Common myeloid progenitor, CD34-positive (primary cell): ENCODE data around the gene KRT81.
A peak's percentile ranks its signal among the peaks of the same experiment; 100 is the strongest.
"Not testable (repeated sequence)": the region's sequence is repeated elsewhere in the genome, so short reads cannot be mapped to it uniquely, and the experiment has no call there.

Experiments used
- CTCF ChIA-PET: fragments of 350-600 bp; sonication (Branson Sonifier 250); formaldehyde crosslinking; loops from one replicate; lab custom pipeline; 2021; ENCODE audit warnings: antibody characterized with exemption; lab: Charles Lee
- POLR2A ChIA-PET: fragments of 350-600 bp; sonication (Branson Sonifier 250); formaldehyde crosslinking; loops from one replicate; lab custom pipeline; 2021; ENCODE audit warnings: antibody characterized with exemption; lab: Charles Lee
- DNase-seq, 3 donors: peaks; one replicate each; pipeline versions ENCODE4 v3.0.0 to v3.0.0-alpha.2; 2013
- H3K27ac ChIP-seq, 2 experiments: 1 replicate in 1 of 2; 2 replicates in 1 of 2; pipeline ENCODE4 v1.7.0; 2013; ENCODE audit warnings: inconsistent platforms in 2 of 2, low read length in 2 of 2, mild to moderate bottlenecking in 2 of 2, low read depth in 1 of 2, moderate library complexity in 1 of 2; ENCODE audit not compliant: severe bottlenecking in 2 of 2, insufficient read depth in 1 of 2, poor library complexity in 1 of 2
- H3K27me3 ChIP-seq, 5 experiments: replicated peaks in 2 of 5; 1 replicate in 3 of 5; 2 replicates in 2 of 5; pipeline versions ENCODE4 v1.6.1 to v1.7.0; 2013; ENCODE audit warnings: low read length in 4 of 5, mild to moderate bottlenecking in 2 of 5, moderate library complexity in 2 of 5, inconsistent platforms in 1 of 5; ENCODE audit not compliant: insufficient read depth in 5 of 5, control insufficient read depth in 4 of 5
- H3K36me3 ChIP-seq, 4 experiments: 1 replicate in 2 of 4; 2 replicates in 2 of 4; pipeline versions ENCODE4 v1.6.1 to v1.7.0; 2013; ENCODE audit warnings: low read length in 3 of 4, control low read depth in 1 of 4, mild to moderate bottlenecking in 1 of 4; ENCODE audit not compliant: control insufficient read depth in 4 of 4, insufficient read depth in 4 of 4
- H3K4me1 ChIP-seq, 4 experiments: 1 replicate in 3 of 4; 2 replicates in 1 of 4; pipeline versions ENCODE4 v1.6.1 to v1.7.1; 2013; ENCODE audit warnings: low read length in 3 of 4, mild to moderate bottlenecking in 3 of 4, control low read depth in 1 of 4, inconsistent platforms in 1 of 4, moderate library complexity in 1 of 4; ENCODE audit not compliant: control insufficient read depth in 4 of 4, insufficient read depth in 4 of 4; ENCODE audit errors: control extremely low read depth in 1 of 4
- H3K4me3 ChIP-seq, 7 experiments: 1 replicate in 4 of 7; 2 replicates in 3 of 7; pipeline versions ENCODE4 v1.5.1 to v1.7.0; 2013; ENCODE audit warnings: mild to moderate bottlenecking in 7 of 7, low read length in 6 of 7, moderate library complexity in 6 of 7, inconsistent platforms in 2 of 7, low read depth in 2 of 7, control low read depth in 1 of 7; ENCODE audit not compliant: insufficient read depth in 4 of 7, control insufficient read depth in 1 of 7; ENCODE audit errors: extremely low read depth in 1 of 7
- H3K9me3 ChIP-seq, 5 experiments: 1 replicate in 4 of 5; 2 replicates in 1 of 5; pipeline versions ENCODE4 v1.6.1 to v1.7.1; 2013; ENCODE audit warnings: low read length in 4 of 5, mild to moderate bottlenecking in 2 of 5, inconsistent platforms in 1 of 5, low read depth in 1 of 5, moderate library complexity in 1 of 5; ENCODE audit not compliant: control insufficient read depth in 4 of 5, insufficient read depth in 2 of 5; ENCODE audit errors: control extremely low read depth in 1 of 5
- WGBS: methylation state at CpG from one replicate; pipeline ENCODE4 v1.1.5; 2013; ENCODE audit not compliant: insufficient coverage; 5-methylcytosine and 5-hydroxymethylcytosine counted together

KRT81 gene

GRCh38 chr12:52308806-52309425 is 17.6 kb upstream of the KRT81 start:
- no peaks in the 10 kb centered on the region for H3K9me3 ChIP-seq
- H3K27me3 ChIP-seq, result peaks cover 3 to 60% (median 30%) of the 10 kb centered on the region in 5 experiments
- H3K36me3 ChIP-seq, result no peaks in the 10 kb centered on the region
- no peak overlapping the region for H3K27ac ChIP-seq
- ChIA-PET POLR2A (interaction anchor here (0.8 kb wide), 1 partner anchor 19 kb away, joined by 3 read pairs; no protein-coding TSS in a partner anchor), CTCF (interaction anchor here (0.9 to 10.0 kb wide), 11 partner anchors 14 to 152 kb away, joined by 3 to 151 read pairs (median 6); partner anchors contain the start of gene KRT83)
- no peak for DNase-seq
- peak overlapping the region in 4 of 7 experiments; percentile 38 to 76 (median 64) for H3K4me3 ChIP-seq
- peaks cover 0 to 24% (median 21%) of the 10 kb centered on the region in 4 experiments for H3K4me1 ChIP-seq
- WGBS, result 63% methylated on average over 15 of the region's 15 CpGs

GRCh38 chr12:52307836-52308805 is 16.8 kb upstream of the KRT81 start:
- Histone ChIP-seq H3K9me3 (no peaks in the 10 kb centered on the region), H3K27me3 (peaks cover 3 to 57% (median 30%) of the 10 kb centered on the region in 5 experiments), H3K36me3 (no peaks in the 10 kb centered on the region), H3K4me1 (peaks cover 0 to 24% (median 21%) of the 10 kb centered on the region in 4 experiments), H3K4me3 (peak overlapping the region in 5 of 7 experiments; percentile 38 to 76 (median 61)), H3K27ac (no peak overlapping the region)
- CTCF ChIA-PET, result interaction anchor here (0.7 to 10.0 kb wide), 20 partner anchors 8 to 164 kb away, joined by 3 to 151 read pairs (median 6); partner anchors contain the start of gene KRT83
- DNase-seq, result peak; percentile 50 to 80 (median 71)
- POLR2A ChIA-PET, result interaction anchor here (0.8 kb wide), 1 partner anchor 20 kb away, joined by 3 read pairs; no protein-coding TSS in a partner anchor
- WGBS, result 10% methylated on average over 63 of the region's 71 CpGs

GRCh38 chr12:52306731-52307130 is 15.4 kb upstream of the KRT81 start:
- peaks cover 0 to 24% (median 21%) of the 10 kb centered on the region in 4 experiments for H3K4me1 ChIP-seq
- H3K36me3 ChIP-seq, result no peaks in the 10 kb centered on the region
- ChIA-PET CTCF (interaction anchor here (0.7 to 10.0 kb wide), 19 partner anchors 8 to 282 kb away, joined by 3 to 151 read pairs (median 4); partner anchors contain the start of gene KRT83), POLR2A (interaction anchor here (0.6 kb wide), 1 partner anchor 110 kb away, joined by 3 read pairs; no protein-coding TSS in a partner anchor)
- no peak for DNase-seq
- peaks cover 3 to 48% (median 25%) of the 10 kb centered on the region in 5 experiments for H3K27me3 ChIP-seq
- no peak overlapping the region for H3K4me3 ChIP-seq
- WGBS, result 100% methylated on average over 2 of the region's 2 CpGs
- H3K27ac ChIP-seq, result no peak overlapping the region
- no peaks in the 10 kb centered on the region for H3K9me3 ChIP-seq

DNA sequence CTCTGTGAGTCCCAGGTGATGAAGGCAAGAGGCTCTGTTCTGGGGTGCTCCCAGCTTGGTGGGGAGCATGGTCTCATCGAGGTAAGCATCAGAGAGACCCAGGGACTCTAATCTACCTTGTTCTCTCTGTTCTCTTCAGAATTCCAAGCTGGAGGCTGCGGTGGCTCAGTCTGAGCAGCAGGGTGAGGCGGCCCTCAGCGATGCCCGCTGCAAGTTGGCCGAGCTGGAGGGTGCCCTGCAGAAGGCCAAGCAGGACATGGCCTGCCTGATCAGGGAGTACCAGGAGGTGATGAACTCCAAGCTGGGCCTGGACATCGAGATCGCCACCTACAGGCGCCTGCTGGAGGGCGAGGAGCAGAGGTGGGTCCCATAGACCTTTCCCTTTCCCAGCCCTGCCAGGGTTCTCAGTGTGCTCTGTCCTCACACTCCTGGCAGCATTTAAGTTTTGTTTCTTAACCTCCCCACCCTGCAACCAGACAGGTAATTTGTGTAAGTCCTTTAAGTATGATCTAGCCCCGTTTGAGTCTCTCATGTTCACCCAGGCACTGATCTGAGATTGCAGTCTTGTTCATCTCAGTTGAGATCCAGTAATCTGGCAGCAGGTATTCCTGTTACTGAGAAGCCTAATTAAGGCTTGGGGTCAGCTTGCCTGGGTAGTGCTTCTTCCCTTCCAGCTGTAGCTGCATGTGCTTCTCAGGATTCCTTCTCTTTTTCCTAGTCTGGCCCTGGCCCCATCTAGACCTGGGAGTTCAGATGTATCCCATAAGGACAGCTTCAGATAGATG is 14.8 kb upstream of the KRT81 start:
- no peaks in the 10 kb centered on the region for H3K36me3 ChIP-seq
- H3K9me3 ChIP-seq, result no peaks in the 10 kb centered on the region
- no peak overlapping the region for H3K4me3 ChIP-seq
- H3K27me3 ChIP-seq, result peaks cover 3 to 43% (median 25%) of the 10 kb centered on the region in 5 experiments
- peaks cover 0 to 24% (median 21%) of the 10 kb centered on the region in 4 experiments for H3K4me1 ChIP-seq
- POLR2A ChIA-PET, result no interaction called here
- no peak for DNase-seq
- 90% methylated on average over 5 of the region's 11 CpGs for WGBS
- H3K27ac ChIP-seq, result no peak overlapping the region
- CTCF ChIA-PET, result interaction anchor here (0.7 to 10.0 kb wide), 16 partner anchors 8 to 162 kb away, joined by 3 to 151 read pairs (median 4); partner anchors contain the start of gene KRT83

DNA sequence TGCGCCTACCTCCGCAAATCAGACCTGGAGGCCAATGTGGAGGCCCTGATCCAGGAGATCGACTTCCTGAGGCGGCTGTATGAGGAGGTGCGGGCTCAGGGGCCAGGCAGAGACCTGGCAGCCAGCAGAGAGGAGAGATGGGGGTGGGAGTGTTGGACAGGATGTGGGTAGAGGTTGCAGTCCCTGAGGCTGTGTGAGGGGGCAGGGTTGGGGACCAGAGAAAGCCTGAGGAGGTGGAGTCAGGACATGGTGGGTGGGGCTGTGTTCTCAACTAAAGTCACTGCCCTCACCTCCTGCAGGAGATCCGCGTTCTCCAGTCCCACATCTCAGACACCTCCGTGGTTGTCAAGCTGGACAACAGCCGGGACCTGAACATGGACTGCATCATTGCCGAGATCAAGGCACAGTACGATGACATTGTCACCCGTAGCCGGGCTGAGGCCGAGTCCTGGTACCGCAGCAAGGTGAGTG is 13.6 kb upstream of the KRT81 start:
- H3K9me3 ChIP-seq, H3K36me3 ChIP-seq, H3K27ac ChIP-seq, H3K4me3 ChIP-seq, POLR2A ChIA-PET: not testable (repeated sequence)
- DNase-seq, result peak; percentile 15 to 62 (median 61)
- CTCF ChIA-PET, result interaction anchor here (1.1 to 10.0 kb wide), 4 partner anchors 11 to 26 kb away, joined by 3 to 151 read pairs (median 50); partner anchors contain the start of gene KRT83
- 17% methylated on average over 5 of the region's 15 CpGs for WGBS
- Histone ChIP-seq H3K4me1 (peaks cover 0 to 24% (median 21%) of the 10 kb centered on the region in 4 experiments), H3K27me3 (peaks cover 3 to 36% (median 22%) of the 10 kb centered on the region in 5 experiments)

- POLR2A ChIA-PET, H3K27ac ChIP-seq, H3K9me3 ChIP-seq, H3K4me3 ChIP-seq, DNase-seq, CTCF ChIA-PET, H3K36me3 ChIP-seq: not testable (repeated sequence)
- H3K4me1 ChIP-seq, result peaks cover 0 to 15% (median 10%) of the 10 kb centered on the region in 4 experiments
- WGBS, result no CpG with 5 or more reads among the region's 5 CpGs
- peaks cover 0 to 12% (median 6%) of the 10 kb centered on the region in 5 experiments for H3K27me3 ChIP-seq
Measured at GRCh38 chr12:52302242-52302914, 11.0 kb upstream of the KRT81 start.
